ENCODE measurements around the gene APBA2. TPM values are rescaled to one million over a fixed set of nuclear protein-coding genes. Genes with fewer than 3 reads are reported as not detected.

The APBA2 gene
- total RNA-seq, 1 experiment from 2014 or later: not detected

GRCh38 chr15:28936481-28936881 lies 50.7 kb downstream of the APBA2 start:
- H3K4me1 Mint-ChIP-seq (ENCODE audit: low read depth, unreplicated experiment): no peaks in the 10 kb centered on the region
- no peaks in the 10 kb centered on the region for H3K36me3 ChIP-seq (ENCODE audit: control insufficient read depth, insufficient read depth, low read length)
- no peak for DNase-seq
- no peaks in the 10 kb centered on the region; the same call in 1 of the 2 replicates for H3K27me3 ChIP-seq (replicated peaks; ENCODE audit: control insufficient read depth, insufficient read depth, low read length)
- ChIA-PET CTCF (no interaction called here), POLR2A (no interaction called here)
- TF ChIP-seq CTCF (IDR thresholded peaks at IDR 0.05; ENCODE audit: insufficient read depth in 1 of 2, low read depth in 1 of 2, low read length in 1 of 2, severe bottlenecking in 1 of 2, unreplicated experiment in 1 of 2): no peak
- H3K27ac Mint-ChIP-seq (ENCODE audit: unreplicated experiment): no peak overlapping the region
- H3K9me3 ChIP-seq: no peaks in the 10 kb centered on the region
- H3K27me3 Mint-ChIP-seq (ENCODE audit: insufficient read depth, unreplicated experiment): peaks cover 3% of the 10 kb centered on the region
- BruUV-seq (replicated peaks): no TSS peak
- no peaks in the 10 kb centered on the region for H3K4me1 ChIP-seq
- H3K9me3 Mint-ChIP-seq (ENCODE audit: unreplicated experiment): no peaks in the 10 kb centered on the region
- intact Hi-C loops (cut with micrococcal nuclease; ENCODE audit: unreplicated experiment): no loop called here
- H3K36me3 Mint-ChIP-seq (ENCODE audit: insufficient read depth, unreplicated experiment): no peaks in the 10 kb centered on the region
- no peak overlapping the region for H3K4me3 Mint-ChIP-seq (ENCODE audit: unreplicated experiment)
- no peak overlapping the region for H3K4me3 ChIP-seq (ENCODE audit: low read depth, low read length)

DNA sequence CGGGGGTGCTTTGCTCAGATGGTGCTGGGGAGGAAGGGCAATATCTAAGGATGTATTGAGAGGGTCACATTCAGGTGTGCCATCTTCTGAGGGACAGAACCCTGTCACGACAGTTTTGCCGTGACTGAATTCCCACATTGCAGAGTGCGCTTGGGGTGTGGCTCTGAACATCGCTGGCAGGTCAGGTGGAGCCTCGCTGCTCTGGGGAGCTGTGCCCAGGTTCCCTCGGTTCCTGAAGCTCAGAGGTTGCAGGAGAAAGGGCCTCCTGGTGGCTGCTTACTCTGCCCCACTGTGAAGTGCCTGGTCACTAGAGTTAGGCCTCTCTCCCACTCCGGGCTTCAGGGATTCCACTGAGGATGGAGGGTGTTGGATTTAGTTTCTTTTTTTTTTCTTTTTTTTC lies 51.5 kb downstream of the APBA2 start:
- no peak for DNase-seq
- Mint-ChIP-seq H3K4me3 (ENCODE audit: unreplicated experiment) (no peak overlapping the region), H3K27me3 (ENCODE audit: insufficient read depth, unreplicated experiment) (peaks cover 3% of the 10 kb centered on the region), H3K27ac (ENCODE audit: unreplicated experiment) (no peak overlapping the region), H3K4me1 (ENCODE audit: low read depth, unreplicated experiment) (no peaks in the 10 kb centered on the region), H3K9me3 (ENCODE audit: unreplicated experiment) (no peaks in the 10 kb centered on the region), H3K36me3 (ENCODE audit: insufficient read depth, unreplicated experiment) (no peaks in the 10 kb centered on the region)
- Histone ChIP-seq H3K4me1 (no peaks in the 10 kb centered on the region), H3K9me3 (no peaks in the 10 kb centered on the region), H3K27me3 (replicated peaks; ENCODE audit: control insufficient read depth, insufficient read depth, low read length) (no peaks in the 10 kb centered on the region; the same call in 1 of the 2 replicates), H3K4me3 (ENCODE audit: low read depth, low read length) (no peak overlapping the region), H3K36me3 (ENCODE audit: control insufficient read depth, insufficient read depth, low read length) (no peaks in the 10 kb centered on the region)
- BruUV-seq (replicated peaks): no TSS peak
- intact Hi-C loops (cut with micrococcal nuclease; ENCODE audit: unreplicated experiment): no loop called here
- no peak for TF ChIP-seq CTCF (IDR thresholded peaks at IDR 0.05; ENCODE audit: insufficient read depth in 1 of 2, low read depth in 1 of 2, low read length in 1 of 2, severe bottlenecking in 1 of 2, unreplicated experiment in 1 of 2)
- ChIA-PET CTCF (no interaction called here), POLR2A (no interaction called here)

- CTCF ChIA-PET: no interaction called here
Observed at GRCh38 chr15:28942046-28942445, 56.3 kb downstream of the APBA2 start.

More at GRCh38 chr15:28942046-28942445, 56.3 kb downstream of the APBA2 start:
- no TSS peak for BruUV-seq (replicated peaks)
- no peak overlapping the region for H3K4me3 ChIP-seq (ENCODE audit: low read depth, low read length)
- Mint-ChIP-seq H3K4me1 (ENCODE audit: low read depth, unreplicated experiment) (no peaks in the 10 kb centered on the region), H3K9me3 (ENCODE audit: unreplicated experiment) (peaks cover 21% of the 10 kb centered on the region), H3K27me3 (ENCODE audit: insufficient read depth, unreplicated experiment) (no peaks in the 10 kb centered on the region), H3K27ac (ENCODE audit: unreplicated experiment) (no peak overlapping the region), H3K4me3 (ENCODE audit: unreplicated experiment) (no peak overlapping the region), H3K36me3 (ENCODE audit: insufficient read depth, unreplicated experiment) (no peaks in the 10 kb centered on the region)
- H3K9me3 ChIP-seq: no peaks in the 10 kb centered on the region
- intact Hi-C loops (cut with micrococcal nuclease; ENCODE audit: unreplicated experiment): no loop called here
- H3K4me1 ChIP-seq: no peaks in the 10 kb centered on the region
- H3K27me3 ChIP-seq (replicated peaks; ENCODE audit: control insufficient read depth, insufficient read depth, low read length): no peaks in the 10 kb centered on the region
- no peak for TF ChIP-seq CTCF (IDR thresholded peaks at IDR 0.05; ENCODE audit: insufficient read depth in 1 of 2, low read depth in 1 of 2, low read length in 1 of 2, severe bottlenecking in 1 of 2, unreplicated experiment in 1 of 2)
- no peaks in the 10 kb centered on the region for H3K36me3 ChIP-seq (ENCODE audit: control insufficient read depth, insufficient read depth, low read length)
- no peak for DNase-seq
- POLR2A ChIA-PET: no interaction called here
